GM23338 (cell line): Measurements from ENCODE around the gene PIGS.

Source experiments
- CREB1 ChIP-seq: fragments of 250-450 bp; sonication (Bioruptor Pico); IDR thresholded peaks from 2 replicates; pipeline ENCODE4 v1.5.0; 2020; ENCODE audit warnings: low read depth, mild to moderate bottlenecking, moderate library complexity
- POLR2AphosphoS5 ChIP-seq: IDR thresholded peaks from 2 replicates; pipeline ENCODE4 v1.6.1; 2016; ENCODE audit warnings: antibody characterized with exemption, low read depth
- TF ChIP-seq, protein P1 (sequence below): IDR thresholded peaks from one replicate; pipeline ENCODE4 v1.6.1; 2018; ENCODE audit warnings: antibody characterized with exemption; ENCODE audit not compliant: unreplicated experiment
- TF ChIP-seq, protein P2 (sequence below): IDR thresholded peaks from 2 replicates; pipeline ENCODE4 v1.6.1; 2016; ENCODE audit warnings: antibody characterized with exemption
- TF ChIP-seq, protein P3 (sequence below), 2 experiments: fragments of 200-600 bp in 1 of 2; sonication (generic) in 1 of 2; conservative IDR thresholded peaks; 2 replicates each; pipeline versions ENCODE4 v1.5.1 to v1.6.1; 2016 to 2017; ENCODE audit warnings: antibody characterized with exemption in 2 of 2, low read depth in 2 of 2, mild to moderate bottlenecking in 2 of 2, moderate library complexity in 1 of 2

DNA sequence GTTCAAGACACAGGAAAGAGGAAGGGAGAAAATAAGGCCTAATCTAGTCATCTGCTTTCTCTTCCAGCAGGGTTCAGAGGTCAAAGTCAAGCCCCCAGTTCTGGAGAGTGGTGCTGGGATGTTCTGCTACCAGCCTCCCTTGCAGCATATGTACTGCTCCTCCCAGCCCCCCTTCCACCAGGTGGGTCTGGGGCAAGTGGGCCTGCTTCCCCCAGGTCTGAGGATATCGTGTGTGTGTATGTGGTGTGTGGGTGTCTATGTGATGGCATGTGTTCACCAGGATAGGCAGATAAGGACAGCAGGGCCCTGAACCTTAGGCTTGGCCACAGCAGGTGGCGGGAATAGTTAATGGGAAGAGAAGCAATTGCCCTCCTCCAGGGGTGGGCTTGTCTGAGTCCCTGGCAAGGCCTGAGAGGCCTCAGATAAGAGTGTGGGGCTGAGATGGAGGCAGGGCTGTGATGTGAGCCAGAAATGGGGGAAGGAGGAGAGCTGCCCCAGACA, 44.1 kb downstream of the PIGS start:
- TF ChIP-seq POLR2AphosphoS5: no peak
- TF ChIP-seq, protein P1, sequence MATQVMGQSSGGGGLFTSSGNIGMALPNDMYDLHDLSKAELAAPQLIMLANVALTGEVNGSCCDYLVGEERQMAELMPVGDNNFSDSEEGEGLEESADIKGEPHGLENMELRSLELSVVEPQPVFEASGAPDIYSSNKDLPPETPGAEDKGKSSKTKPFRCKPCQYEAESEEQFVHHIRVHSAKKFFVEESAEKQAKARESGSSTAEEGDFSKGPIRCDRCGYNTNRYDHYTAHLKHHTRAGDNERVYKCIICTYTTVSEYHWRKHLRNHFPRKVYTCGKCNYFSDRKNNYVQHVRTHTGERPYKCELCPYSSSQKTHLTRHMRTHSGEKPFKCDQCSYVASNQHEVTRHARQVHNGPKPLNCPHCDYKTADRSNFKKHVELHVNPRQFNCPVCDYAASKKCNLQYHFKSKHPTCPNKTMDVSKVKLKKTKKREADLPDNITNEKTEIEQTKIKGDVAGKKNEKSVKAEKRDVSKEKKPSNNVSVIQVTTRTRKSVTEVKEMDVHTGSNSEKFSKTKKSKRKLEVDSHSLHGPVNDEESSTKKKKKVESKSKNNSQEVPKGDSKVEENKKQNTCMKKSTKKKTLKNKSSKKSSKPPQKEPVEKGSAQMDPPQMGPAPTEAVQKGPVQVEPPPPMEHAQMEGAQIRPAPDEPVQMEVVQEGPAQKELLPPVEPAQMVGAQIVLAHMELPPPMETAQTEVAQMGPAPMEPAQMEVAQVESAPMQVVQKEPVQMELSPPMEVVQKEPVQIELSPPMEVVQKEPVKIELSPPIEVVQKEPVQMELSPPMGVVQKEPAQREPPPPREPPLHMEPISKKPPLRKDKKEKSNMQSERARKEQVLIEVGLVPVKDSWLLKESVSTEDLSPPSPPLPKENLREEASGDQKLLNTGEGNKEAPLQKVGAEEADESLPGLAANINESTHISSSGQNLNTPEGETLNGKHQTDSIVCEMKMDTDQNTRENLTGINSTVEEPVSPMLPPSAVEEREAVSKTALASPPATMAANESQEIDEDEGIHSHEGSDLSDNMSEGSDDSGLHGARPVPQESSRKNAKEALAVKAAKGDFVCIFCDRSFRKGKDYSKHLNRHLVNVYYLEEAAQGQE: no peak
- TF ChIP-seq, protein P2, sequence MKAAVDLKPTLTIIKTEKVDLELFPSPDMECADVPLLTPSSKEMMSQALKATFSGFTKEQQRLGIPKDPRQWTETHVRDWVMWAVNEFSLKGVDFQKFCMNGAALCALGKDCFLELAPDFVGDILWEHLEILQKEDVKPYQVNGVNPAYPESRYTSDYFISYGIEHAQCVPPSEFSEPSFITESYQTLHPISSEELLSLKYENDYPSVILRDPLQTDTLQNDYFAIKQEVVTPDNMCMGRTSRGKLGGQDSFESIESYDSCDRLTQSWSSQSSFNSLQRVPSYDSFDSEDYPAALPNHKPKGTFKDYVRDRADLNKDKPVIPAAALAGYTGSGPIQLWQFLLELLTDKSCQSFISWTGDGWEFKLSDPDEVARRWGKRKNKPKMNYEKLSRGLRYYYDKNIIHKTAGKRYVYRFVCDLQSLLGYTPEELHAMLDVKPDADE: no peak
- TF ChIP-seq, protein P3, sequence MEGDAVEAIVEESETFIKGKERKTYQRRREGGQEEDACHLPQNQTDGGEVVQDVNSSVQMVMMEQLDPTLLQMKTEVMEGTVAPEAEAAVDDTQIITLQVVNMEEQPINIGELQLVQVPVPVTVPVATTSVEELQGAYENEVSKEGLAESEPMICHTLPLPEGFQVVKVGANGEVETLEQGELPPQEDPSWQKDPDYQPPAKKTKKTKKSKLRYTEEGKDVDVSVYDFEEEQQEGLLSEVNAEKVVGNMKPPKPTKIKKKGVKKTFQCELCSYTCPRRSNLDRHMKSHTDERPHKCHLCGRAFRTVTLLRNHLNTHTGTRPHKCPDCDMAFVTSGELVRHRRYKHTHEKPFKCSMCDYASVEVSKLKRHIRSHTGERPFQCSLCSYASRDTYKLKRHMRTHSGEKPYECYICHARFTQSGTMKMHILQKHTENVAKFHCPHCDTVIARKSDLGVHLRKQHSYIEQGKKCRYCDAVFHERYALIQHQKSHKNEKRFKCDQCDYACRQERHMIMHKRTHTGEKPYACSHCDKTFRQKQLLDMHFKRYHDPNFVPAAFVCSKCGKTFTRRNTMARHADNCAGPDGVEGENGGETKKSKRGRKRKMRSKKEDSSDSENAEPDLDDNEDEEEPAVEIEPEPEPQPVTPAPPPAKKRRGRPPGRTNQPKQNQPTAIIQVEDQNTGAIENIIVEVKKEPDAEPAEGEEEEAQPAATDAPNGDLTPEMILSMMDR (conservative IDR thresholded peaks at IDR 0.05; ENCODE audit: low read depth in 2 of 2): no peak
- TF ChIP-seq CREB1 (CRISPR knock-in tag): no peak
